ENCODE measurements around the gene ODF2.

ODF2 gene

GRCh38 chr9:128448746-128449145 is 7.1 kb upstream of the ODF2 start:
- H3K9me3 ChIP-seq: no peaks in the 10 kb centered on the region

GRCh38 chr9:128454991-128455390 is 815 bp upstream of the ODF2 start:
- peaks cover 5% of the 10 kb centered on the region for H3K4me1 ChIP-seq
- no peaks in the 10 kb centered on the region for H3K27me3 ChIP-seq
- DNase-seq: no peak
- H3K4me3 ChIP-seq (ENCODE audit: low read depth, low read length): no peak overlapping the region
- H3K9me3 ChIP-seq: no peaks in the 10 kb centered on the region
- TF ChIP-seq CTCF (IDR thresholded peaks at IDR 0.05; ENCODE audit: low read depth, low read length): no peak
- peaks cover 1% of the 10 kb centered on the region; the same call in 1 of the 2 replicates for H3K36me3 ChIP-seq

More at GRCh38 chr9:128448746-128449145, 7.1 kb upstream of the ODF2 start:
- DNase-seq: no peak
- Histone ChIP-seq H3K36me3 (no peaks in the 10 kb centered on the region), H3K4me1 (no peaks in the 10 kb centered on the region), H3K4me3 (ENCODE audit: low read depth, low read length) (no peak overlapping the region), H3K27me3 (no peaks in the 10 kb centered on the region)
- TF ChIP-seq CTCF (IDR thresholded peaks at IDR 0.05; ENCODE audit: low read depth, low read length): no peak

- TF ChIP-seq CTCF (IDR thresholded peaks at IDR 0.05; ENCODE audit: low read depth, low read length): no peak
- H3K4me3 ChIP-seq (ENCODE audit: low read depth, low read length): peak overlapping the region; percentile 90
- H3K36me3 ChIP-seq: peaks cover 16% of the 10 kb centered on the region
- H3K4me1 ChIP-seq: peaks cover 5% of the 10 kb centered on the region
- H3K27me3 ChIP-seq: no peaks in the 10 kb centered on the region
- H3K9me3 ChIP-seq: no peaks in the 10 kb centered on the region
- DNase-seq: peak; percentile 85
These were observed 831 bp downstream of the ODF2 start for GRCh38 chr9:128456613-128457061.

- no peaks in the 10 kb centered on the region for H3K27me3 ChIP-seq
- no peak for TF ChIP-seq CTCF (IDR thresholded peaks at IDR 0.05; ENCODE audit: low read depth, low read length)
- H3K9me3 ChIP-seq: no peaks in the 10 kb centered on the region
- H3K36me3 ChIP-seq: peaks cover 22% of the 10 kb centered on the region
- peaks cover 5% of the 10 kb centered on the region for H3K4me1 ChIP-seq
- H3K4me3 ChIP-seq (ENCODE audit: low read depth, low read length): peak overlapping the region; percentile 90
- no peak for DNase-seq
These were observed 1.4 kb downstream of the ODF2 start for GRCh38 chr9:128457207-128457606.

GRCh38 chr9:128459011-128459410 is 3.2 kb downstream of the ODF2 start:
- Histone ChIP-seq H3K36me3 (peaks cover 35% of the 10 kb centered on the region), H3K4me1 (peaks cover 5% of the 10 kb centered on the region)
- DNase-seq: no peak

GRCh38 chr9:128469070-128469469 is 13.3 kb downstream of the ODF2 start:
- TF ChIP-seq CTCF (IDR thresholded peaks at IDR 0.05; ENCODE audit: low read depth, low read length): no peak
- Histone ChIP-seq H3K27me3 (no peaks in the 10 kb centered on the region), H3K4me1 (no peaks in the 10 kb centered on the region), H3K9me3 (no peaks in the 10 kb centered on the region), H3K36me3 (peaks cover 12% of the 10 kb centered on the region), H3K4me3 (ENCODE audit: low read depth, low read length) (no peak overlapping the region)
- no peak for DNase-seq

More at GRCh38 chr9:128459011-128459410, 3.2 kb downstream of the ODF2 start:
- no peaks in the 10 kb centered on the region for H3K27me3 ChIP-seq
- H3K4me3 ChIP-seq (ENCODE audit: low read depth, low read length): no peak overlapping the region
- TF ChIP-seq CTCF (IDR thresholded peaks at IDR 0.05; ENCODE audit: low read depth, low read length): no peak
- H3K9me3 ChIP-seq: no peaks in the 10 kb centered on the region
